NCI-H128 (cell line): Measurements from ENCODE around the gene HIPK2.

Experiments
- DNase-seq: peaks from one replicate; lab custom pipeline; 2025; ENCODE audit not compliant: unreplicated experiment; lab: John Stamatoyannopoulos, UW

HIPK2 gene

DNA sequence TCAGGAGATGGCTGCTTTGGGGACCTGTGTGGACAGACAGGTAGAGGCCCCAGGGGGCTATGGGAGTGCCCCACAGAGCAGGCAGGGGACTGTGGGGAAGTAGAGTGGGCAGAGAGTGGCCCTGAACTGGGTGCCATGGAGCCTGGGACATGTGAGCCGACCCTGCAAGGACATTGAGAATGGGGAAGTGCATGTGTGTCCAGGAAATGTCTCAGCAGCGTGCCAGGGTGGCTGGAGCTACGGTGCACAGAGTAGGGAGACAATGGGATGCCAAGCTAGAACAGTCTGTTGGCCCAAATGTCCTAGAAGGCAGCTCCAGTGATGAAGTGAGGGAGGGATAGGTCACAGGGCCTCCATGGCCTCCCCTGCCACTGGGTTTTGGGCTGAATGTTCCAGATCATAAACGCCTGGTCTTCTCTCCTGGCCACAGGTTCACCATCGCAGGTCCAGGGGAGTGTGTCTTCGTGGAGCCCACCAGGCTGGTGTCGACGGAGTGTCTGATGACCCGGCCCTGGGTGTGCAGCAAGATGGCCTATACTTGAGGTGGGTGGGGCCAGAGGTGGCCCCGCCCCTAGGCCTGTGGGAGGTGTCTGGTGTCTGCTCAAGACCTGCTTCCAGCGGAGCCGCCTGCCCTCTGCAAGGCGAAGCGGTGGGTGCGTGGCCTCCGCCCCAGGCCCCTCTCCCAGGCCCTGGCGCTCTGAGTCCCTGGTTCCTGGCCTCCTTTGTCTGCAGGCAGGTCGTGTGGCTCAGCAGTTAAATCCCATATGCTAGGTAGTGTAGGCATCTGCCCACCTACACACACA lies 233.8 kb downstream of the HIPK2 start:
- no peak for DNase-seq

DNA sequence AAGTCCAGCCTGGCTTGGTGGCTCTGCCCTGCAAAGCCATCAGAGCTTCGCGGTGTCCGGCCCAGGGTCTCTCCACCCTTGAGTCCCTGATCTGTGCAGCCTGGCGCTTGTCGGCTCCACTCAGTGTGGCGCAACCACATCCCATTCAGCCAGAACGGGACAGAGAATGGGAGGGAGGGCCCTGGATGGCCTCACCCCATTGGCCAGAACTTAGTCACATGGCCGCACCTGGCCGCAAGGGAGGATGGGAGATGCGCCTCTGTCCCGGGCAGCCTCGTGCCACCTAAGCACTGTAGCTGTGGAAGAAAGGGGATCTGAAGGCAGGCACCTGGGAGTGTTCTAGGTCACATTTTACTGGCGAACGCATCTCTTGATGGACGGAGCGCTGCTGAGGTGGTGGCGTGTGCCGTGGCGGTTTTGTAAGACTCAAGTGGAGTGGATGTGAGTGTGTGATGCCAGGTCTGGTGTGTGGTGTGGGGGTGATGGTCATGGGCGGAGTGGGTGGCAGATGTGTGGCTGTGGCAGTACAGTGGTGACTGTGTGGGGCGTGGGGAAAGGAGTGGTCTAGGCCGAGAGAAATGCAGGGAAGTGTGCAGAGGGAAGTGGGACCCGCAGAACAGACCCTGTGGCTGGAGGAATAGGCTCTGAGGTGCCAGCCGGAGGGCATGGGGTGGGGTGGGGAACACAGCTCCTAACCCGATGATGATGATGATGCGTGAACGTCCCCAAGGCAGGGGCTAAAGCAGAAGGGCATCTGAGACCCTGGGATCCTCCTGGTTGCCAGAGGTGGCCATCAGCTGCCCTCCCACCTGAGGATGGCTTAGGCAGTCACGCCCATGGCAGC lies 235.3 kb downstream of the HIPK2 start:
- DNase-seq: no peak

DNA sequence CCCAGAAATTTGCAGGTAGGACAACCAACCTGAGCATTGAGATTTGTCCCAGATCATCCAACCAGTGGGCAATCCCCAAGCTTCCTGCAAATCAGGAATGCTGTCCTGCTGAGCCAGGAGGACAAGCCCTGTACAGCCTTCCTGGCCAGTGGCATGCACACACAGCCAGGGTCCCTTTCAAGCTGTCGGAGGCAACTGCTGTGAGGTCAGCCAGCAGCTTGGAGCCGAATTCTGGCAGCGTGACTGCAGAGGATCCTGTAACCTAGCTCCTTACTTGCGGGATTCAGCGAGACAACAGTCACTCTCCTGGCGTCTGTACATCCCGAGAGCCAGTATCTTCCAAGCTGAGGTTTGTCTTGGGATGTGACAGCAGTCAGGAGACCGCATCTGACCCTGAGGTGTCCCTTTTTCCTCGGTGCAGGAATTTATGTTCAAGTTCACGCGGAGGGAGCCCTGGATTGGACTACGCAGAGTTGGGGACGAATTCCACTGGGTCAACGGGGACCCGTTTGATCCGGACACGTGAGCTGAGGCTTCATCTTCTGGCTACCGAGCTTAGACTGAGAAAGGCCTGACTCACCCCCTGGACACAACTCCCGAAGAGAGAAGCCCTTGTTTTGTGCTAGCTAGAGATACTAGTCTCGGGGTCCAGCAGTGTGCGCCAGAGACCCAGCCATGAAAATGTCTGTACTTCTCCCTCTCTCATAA lies 236.0 kb downstream of the HIPK2 start:
- no peak for DNase-seq

DNA sequence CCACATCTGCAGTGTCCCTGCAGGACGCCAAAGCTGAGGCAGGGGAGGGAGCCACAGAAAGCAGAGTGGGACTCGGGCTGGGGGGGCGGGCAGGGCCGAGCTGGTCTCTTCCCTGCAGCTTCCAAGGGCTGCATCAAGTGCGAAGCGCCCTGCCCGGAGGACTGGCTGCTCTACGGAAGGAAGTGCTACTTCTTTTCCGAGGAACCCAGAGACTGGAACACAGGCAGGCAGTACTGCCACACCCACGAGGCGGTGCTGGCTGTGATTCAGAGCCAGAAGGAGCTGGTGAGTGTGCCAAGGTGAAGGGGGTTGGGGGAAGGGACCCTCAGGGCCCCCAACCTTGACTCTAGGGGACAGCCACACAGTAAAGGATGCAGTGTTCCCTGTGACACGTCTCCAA lies 237.6 kb downstream of the HIPK2 start:
- DNase-seq: no peak

DNA sequence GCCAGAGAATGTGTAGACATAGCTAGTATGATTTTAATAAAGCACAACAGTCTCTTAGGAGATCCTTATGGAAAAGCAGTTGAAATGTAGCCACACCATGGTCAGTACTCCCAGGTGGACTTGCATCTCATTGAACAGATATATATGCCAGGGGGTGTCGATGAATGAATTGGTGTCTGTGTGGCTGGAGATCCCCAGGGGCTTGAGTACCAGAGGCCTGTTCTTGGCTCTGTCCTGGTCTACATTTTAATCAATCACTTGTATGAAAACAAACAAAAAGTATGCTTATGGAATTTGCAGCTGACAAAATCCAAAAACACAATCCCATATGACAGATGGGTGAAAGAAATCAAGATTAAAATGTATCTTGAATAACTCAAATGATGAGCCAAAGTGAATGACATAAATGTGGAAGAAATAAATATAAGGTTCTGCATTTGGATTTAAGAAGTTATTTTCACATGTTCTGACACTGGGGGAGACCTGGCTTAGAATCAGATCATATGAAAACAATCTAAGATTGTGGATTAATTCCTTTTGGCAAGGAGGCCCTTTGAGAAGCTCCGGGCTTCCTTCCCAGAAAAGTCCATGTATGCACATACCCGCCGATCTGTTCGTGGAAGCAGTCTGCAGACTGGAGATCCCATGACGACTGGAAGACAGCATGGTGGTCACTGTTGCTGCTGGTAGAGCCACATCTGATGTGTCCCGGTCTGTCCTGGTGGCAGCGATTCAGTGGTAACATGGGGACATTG lies 238.7 kb downstream of the HIPK2 start:
- no peak for DNase-seq

GRCh38 chr7:139536152-139536551 lies 241.6 kb downstream of the HIPK2 start:
- DNase-seq: no peak

DNA sequence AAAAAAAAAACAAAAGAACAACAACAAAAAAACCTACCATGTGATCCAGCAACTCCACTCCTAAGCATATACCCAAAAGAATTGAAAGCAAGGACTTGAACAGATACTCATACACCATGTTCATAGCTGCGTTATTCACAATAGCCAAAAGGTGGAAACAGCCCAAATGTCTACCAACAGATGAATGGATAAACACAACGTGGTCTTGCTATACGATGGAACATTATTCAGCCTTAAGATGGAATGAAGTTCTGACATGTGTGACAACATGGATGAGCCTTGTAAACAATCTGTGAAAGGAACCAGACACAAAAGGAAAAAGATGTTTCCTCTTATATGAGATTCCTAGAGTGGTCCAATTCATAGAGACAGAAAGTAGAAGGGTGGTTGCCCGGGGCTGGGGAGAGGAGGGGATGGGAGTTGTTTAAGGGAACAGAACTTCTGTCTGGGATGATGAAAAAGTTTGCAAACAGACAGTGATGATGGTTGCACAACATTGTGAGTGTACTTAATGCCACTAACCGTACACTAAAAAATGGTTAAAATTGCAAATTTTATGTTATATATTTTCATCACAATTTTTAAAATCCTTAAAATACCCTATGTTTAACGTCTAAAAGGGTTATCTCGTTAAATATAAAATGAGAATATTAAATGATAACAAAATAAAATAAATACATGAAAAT lies 242.7 kb downstream of the HIPK2 start:
- DNase-seq: no peak

GRCh38 chr7:139534096-139534495 lies 243.7 kb downstream of the HIPK2 start:
- no peak for DNase-seq

DNA sequence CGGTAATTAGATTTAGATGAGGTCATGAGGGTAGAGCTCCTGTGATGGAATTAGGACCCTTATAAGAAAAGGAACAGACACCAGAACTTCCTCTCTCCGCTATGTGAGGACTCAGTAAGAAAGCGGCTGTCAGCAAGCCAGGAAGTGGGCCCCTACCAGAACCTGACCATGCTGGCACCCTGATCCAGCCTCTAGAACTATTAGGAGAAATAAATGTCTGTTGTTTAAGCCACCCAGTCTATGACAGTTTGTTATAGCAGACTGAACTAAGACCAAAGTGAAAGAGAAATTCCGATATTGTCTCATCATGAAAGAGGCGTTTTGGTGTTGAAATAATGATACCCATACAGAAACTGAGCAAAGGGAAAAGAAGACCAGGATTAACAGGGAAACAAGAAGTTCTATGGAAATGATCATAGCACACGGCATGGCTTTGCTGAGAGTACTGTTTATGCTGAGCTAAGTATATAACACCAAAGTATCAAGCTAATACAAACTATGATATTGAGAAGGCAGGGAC lies 245.1 kb downstream of the HIPK2 start:
- DNase-seq: no peak

DNA sequence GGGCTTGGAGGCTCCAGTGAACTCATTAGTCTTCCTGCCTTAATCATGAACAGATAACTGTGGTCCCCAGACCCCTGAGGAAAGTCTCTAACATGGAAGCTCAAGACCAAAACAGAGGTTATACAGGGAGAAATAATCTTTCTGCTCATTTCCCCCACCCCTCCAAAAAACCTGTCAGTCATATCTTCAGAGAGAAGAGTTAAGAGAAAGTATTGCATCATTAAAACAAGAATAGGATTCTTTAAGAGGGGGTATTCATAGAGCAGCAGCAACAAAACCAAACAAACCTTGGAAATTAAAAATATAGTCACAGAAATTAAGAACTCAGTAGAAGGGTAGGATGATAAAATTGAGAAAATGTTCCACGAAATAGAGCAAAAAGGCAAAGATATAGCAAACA lies 246.7 kb downstream of the HIPK2 start:
- DNase-seq: no peak

GRCh38 chr7:139526578-139527544 lies 250.9 kb downstream of the HIPK2 start:
- DNase-seq: no peak

GRCh38 chr7:139525750-139526149 lies 252.0 kb downstream of the HIPK2 start:
- no peak for DNase-seq

- DNase-seq: no peak
Observed at GRCh38 chr7:139525239-139525638, 252.6 kb downstream of the HIPK2 start.

DNA sequence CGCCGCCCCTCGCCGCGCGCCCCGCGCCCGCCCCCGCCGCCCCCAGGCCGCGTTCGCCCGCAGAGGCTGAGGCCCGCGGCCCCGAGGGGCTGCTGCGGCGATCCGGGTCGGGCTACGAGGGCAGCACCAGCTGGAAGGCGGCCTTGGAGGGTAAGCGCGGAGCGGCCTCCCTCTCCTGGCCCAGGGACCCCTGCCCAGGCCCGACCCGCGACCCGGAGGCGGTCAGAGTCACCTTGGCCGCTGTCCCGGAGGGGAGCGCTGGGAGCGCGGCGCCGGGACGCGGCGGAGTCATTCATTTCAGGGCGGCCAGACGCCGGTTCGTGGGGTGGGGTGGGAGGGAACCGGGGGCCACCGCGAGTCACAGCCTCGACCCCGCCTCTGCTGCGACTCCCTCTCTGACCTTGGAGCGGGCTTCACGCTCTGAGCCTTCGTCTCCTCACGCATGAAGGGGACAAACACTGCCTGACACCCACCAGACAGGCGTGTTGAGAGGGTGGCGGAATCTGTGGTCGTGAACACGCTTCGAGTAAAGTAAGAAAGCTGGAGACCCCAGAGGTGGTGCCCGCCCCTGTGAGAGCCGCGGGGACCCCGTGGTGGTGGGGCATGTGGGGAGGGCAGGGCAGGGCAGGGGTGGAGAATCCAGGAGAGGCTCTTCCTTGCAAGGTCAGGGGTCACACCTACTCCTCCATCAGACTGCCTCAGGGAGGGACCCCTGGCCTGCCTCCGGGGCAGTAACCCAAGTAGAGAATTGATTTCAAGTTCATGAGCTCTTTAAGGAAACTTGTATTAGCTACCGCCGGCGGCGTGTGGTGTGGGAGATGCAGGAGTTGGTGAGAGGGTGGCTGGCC lies 253.6 kb downstream of the HIPK2 start:
- no peak for DNase-seq

DNA sequence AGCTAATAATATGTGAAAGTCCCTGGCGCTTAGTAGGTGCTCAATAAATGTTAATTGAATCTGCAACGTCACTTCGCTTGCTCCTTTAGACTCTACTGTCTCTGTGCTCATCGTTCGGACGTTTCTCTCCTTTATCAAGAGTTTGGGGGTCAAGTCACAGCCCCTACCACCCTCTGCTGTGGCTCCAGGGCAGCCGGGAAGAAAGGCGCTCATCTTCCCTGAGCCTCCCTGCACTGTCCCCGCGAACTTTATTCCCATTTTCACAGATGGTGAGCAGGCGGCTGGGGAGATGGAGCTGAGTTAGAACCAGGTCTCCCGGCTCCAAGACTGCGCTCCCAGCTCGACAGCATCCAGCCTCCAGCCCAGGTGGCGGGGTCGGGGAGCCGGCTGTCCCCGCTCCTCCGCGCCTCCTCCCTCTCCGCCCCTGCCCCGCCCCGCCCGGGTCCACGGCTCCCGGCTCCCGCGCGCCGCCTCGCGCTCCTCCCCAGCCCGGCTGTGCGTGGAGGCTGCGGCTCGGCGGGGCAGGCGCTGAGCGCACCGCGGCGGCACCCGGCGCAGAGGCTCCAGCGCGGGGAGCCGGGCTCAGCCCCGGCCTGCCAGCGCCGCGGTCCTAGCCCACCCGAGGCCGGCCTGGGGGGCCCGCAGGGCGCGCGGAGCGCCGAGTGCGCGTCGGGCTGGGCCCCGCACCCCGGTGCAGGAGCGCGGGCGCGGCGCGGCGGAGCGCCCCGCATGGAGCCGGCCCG lies 254.4 kb downstream of the HIPK2 start, which contains the start of gene CLEC2L:
Gene CLEC2L, plus strand, starts transcription at position 487 of the 743 bp plus-strand sequence. Its CDS starts 243 bp downstream, at position 730.
- DNase-seq: no peak

DNA sequence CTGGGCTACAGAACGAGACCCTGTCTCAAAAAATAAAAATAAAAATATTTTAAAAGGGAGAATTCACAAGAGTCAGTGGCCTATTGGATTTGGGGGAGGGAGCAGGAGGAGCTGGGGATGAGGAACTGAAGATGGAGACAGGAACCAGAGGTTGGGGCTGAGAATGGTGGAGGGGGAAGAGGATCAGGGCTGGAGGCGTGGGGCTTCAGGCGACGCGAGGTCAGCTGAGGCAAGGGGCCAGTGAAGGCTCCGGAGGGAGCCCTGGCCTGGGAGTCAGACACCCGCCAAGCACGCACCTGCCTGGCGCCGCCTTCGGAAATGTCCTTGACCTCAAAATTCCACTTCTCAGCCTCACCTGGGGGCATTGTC lies 255.0 kb downstream of the HIPK2 start:
- no peak for DNase-seq

- no peak for DNase-seq
Observed at GRCh38 chr7:139521439-139521838, 256.4 kb downstream of the HIPK2 start.
